ENCODE data around the gene DHH.
A peak's percentile ranks its signal among the peaks of the same experiment; 100 is the strongest.

DNA sequence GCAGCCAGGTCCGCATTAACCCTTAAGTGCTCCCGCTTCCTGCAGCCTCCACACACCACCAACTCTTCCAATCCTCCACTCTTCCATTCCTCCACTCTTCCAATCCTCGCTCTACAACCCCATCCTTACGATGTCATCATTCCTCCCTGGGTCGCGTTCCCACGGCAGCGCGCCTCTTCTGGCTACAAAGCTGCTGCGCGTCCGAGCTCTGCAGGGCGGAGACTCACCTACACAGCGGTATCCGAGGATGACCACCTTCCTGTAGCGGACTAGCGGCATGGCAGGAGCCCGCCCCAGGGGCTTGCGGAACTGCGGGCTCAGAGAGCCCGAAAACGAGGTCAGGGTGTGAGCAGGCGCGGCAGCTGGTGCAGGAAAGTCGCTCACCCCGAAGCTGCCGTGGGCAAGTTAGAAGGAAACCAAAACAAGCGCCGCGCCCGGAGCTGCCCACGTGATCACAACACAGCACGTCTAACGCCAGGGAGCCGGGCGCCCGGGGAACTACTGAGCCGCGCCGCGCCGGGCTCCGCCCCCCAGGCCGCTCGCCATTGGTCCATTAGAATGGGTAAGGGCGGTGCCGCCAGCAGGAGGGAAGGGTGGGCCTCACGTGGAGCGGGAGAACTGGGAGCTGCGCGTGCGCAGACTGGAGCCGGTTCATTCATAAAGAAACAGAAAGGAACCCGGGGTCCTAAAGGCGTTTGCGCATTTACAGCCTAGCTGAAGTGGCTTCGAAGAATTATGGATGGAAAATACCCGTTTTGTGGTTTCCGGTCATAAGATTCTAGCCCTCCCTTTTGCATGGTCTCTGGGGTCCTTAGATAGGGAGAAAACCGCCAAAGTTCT lies 24.9 kb downstream of the DHH start, which contains the start of gene RHEBL1:
- TF ChIP-seq ZNF324 (CRISPR knock-in tag; IDR thresholded peaks at IDR 0.05) = no peak
- peak; percentile 74 for TF ChIP-seq POLR2A (conservative IDR thresholded peaks at IDR 0.05)
- TF ChIP-seq YY1 (IDR thresholded peaks at IDR 0.05; ENCODE audit: borderline replicate concordance in 1 of 3, control insufficient read depth in 1 of 3, extremely low read depth in 1 of 3, insufficient read depth in 3 of 3, insufficient read length in 1 of 3, insufficient replicate concordance in 2 of 3, low read depth in 1 of 3, low read length in 2 of 3) = peak in 1 of 3 experiments; percentile 17
- peak; percentile 83 for TF ChIP-seq FOXM1 (IDR thresholded peaks at IDR 0.05; ENCODE audit: low read depth)
- TF ChIP-seq FOXM1 (CRISPR knock-in tag; IDR thresholded peaks at IDR 0.05; ENCODE audit: low read depth) = no peak
- TF ChIP-seq, protein P1, sequence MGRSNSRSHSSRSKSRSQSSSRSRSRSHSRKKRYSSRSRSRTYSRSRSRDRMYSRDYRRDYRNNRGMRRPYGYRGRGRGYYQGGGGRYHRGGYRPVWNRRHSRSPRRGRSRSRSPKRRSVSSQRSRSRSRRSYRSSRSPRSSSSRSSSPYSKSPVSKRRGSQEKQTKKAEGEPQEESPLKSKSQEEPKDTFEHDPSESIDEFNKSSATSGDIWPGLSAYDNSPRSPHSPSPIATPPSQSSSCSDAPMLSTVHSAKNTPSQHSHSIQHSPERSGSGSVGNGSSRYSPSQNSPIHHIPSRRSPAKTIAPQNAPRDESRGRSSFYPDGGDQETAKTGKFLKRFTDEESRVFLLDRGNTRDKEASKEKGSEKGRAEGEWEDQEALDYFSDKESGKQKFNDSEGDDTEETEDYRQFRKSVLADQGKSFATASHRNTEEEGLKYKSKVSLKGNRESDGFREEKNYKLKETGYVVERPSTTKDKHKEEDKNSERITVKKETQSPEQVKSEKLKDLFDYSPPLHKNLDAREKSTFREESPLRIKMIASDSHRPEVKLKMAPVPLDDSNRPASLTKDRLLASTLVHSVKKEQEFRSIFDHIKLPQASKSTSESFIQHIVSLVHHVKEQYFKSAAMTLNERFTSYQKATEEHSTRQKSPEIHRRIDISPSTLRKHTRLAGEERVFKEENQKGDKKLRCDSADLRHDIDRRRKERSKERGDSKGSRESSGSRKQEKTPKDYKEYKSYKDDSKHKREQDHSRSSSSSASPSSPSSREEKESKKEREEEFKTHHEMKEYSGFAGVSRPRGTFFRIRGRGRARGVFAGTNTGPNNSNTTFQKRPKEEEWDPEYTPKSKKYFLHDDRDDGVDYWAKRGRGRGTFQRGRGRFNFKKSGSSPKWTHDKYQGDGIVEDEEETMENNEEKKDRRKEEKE (IDR thresholded peaks at IDR 0.05; ENCODE audit: borderline replicate concordance in 1 of 2, control insufficient read depth in 1 of 2, low read depth in 2 of 2, low read length in 1 of 2) = no peak
- TF ChIP-seq, protein P2, sequence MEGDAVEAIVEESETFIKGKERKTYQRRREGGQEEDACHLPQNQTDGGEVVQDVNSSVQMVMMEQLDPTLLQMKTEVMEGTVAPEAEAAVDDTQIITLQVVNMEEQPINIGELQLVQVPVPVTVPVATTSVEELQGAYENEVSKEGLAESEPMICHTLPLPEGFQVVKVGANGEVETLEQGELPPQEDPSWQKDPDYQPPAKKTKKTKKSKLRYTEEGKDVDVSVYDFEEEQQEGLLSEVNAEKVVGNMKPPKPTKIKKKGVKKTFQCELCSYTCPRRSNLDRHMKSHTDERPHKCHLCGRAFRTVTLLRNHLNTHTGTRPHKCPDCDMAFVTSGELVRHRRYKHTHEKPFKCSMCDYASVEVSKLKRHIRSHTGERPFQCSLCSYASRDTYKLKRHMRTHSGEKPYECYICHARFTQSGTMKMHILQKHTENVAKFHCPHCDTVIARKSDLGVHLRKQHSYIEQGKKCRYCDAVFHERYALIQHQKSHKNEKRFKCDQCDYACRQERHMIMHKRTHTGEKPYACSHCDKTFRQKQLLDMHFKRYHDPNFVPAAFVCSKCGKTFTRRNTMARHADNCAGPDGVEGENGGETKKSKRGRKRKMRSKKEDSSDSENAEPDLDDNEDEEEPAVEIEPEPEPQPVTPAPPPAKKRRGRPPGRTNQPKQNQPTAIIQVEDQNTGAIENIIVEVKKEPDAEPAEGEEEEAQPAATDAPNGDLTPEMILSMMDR (IDR thresholded peaks at IDR 0.05 in 2 of 3, conservative IDR thresholded peaks at IDR 0.05 in 1 of 3; ENCODE audit: insufficient read depth in 2 of 3, low read depth in 1 of 3, low read length in 3 of 3) = peak; percentile 43 to 58 (median 57)
- no peak for TF ChIP-seq KLF13 (tag; IDR thresholded peaks at IDR 0.05; ENCODE audit: borderline replicate concordance, low read depth)
- TF ChIP-seq ARID4B (CRISPR knock-in tag; IDR thresholded peaks at IDR 0.05) = peak; percentile 96
- no peak for TF ChIP-seq ZNF311 (CRISPR knock-in tag; IDR thresholded peaks at IDR 0.05)
- TF ChIP-seq ZHX1 (conservative IDR thresholded peaks at IDR 0.05; ENCODE audit: low read length) = no peak
